Esophagus muscularis mucosa (tissue), 4 donors: Measurements from ENCODE around the gene RADIL. TPM values are rescaled to one million over a fixed set of nuclear protein-coding genes. Genes with fewer than 3 reads are reported as not detected.
"Not testable (repeated sequence)": the region's sequence is repeated elsewhere in the genome, so short reads cannot be mapped to it uniquely, and the experiment has no call there.

ENCODE experiments used
- DNase-seq: peaks from one replicate; pipeline ENCODE4 v3.0.0-alpha.2; 2017; ENCODE audit errors: extremely low spot score
- H3K27ac ChIP-seq, 4 donors: fragments of 200-600 bp; sonication (generic); replicated peaks in 1 of 4; 1 replicate in 3 of 4; 2 replicates in 1 of 4; pipeline ENCODE4 v1.5.1; 2016 to 2019; ENCODE audit warnings: mild to moderate bottlenecking in 1 of 4
- H3K27me3 ChIP-seq, 4 donors: fragments of 200-600 bp; sonication (generic); one replicate each; pipeline versions ENCODE4 v1.5.1 to v1.6.0; 2016 to 2019
- H3K36me3 ChIP-seq, 4 donors: fragments of 200-600 bp; sonication (generic); one replicate each; pipeline ENCODE4 v1.5.1; 2016 to 2019
- H3K4me1 ChIP-seq, 4 donors: fragments of 200-600 bp; sonication (generic); one replicate each; pipeline ENCODE4 v1.5.1; 2016 to 2019
- H3K4me3 ChIP-seq, 4 donors: fragments of 200-600 bp; sonication (generic); 1 replicate in 2 of 4; 2 replicates in 2 of 4; pipeline ENCODE4 v1.5.1; 2016 to 2019; ENCODE audit warnings: mild to moderate bottlenecking in 4 of 4, moderate library complexity in 1 of 4
- H3K9me3 ChIP-seq, 4 donors: fragments of 200-600 bp; sonication (generic); 1 replicate in 3 of 4; 2 replicates in 1 of 4; pipeline ENCODE4 v1.5.1; 2016 to 2019
- EP300 ChIP-seq: sonication (generic); formaldehyde crosslinking; IDR thresholded peaks from one replicate; pipeline ENCODE4 v1.6.1; 2017; ENCODE audit warnings: antibody characterized with exemption
- POLR2A ChIP-seq: fragments of 450-650 bp; IDR thresholded peaks from one replicate; pipeline ENCODE4 v1.6.1; 2017; ENCODE audit warnings: antibody characterized with exemption, moderate library complexity, mild to moderate bottlenecking, low read depth
- POLR2AphosphoS5 ChIP-seq, 2 donors: sonication (generic); formaldehyde crosslinking; IDR thresholded peaks; one replicate each; pipeline ENCODE4 v1.6.1; 2017; ENCODE audit warnings: antibody characterized with exemption in 2 of 2
- WGBS: methylation state at CpG from one replicate; pipeline ENCODE4 v1.1.5; 2018; 5-methylcytosine and 5-hydroxymethylcytosine counted together
- intact Hi-C: fragments of 100-400 bp; cut with DNase I; formaldehyde crosslinking; loops from one replicate; pipeline ENCODE4 v1.15.1; 2023
- total RNA-seq, 4 donors: library from RNA; depleted of rRNA; stranded (reverse); fragments of >200 nt; gene quantifications; one replicate each; pipeline versions ENCODE4 v1.1.0 to v1.2.1, GENCODE V29; 2016
- TF ChIP-seq, protein P1 (sequence below), 3 experiments: fragments of 200-600 bp in 2 of 3; fragments of 450-650 bp in 1 of 3; sonication (generic) in 2 of 3; IDR thresholded peaks; one replicate each; pipeline ENCODE4 v1.5.1; 2017 to 2019; ENCODE audit warnings: antibody characterized with exemption in 3 of 3, mild to moderate bottlenecking in 2 of 3, moderate library complexity in 1 of 3

The RADIL gene
- total RNA-seq, 4 donors from 2014 or later: 6.5 to 12.9 (median 12.1) TPM

- intact Hi-C loops: no loop called here
- H3K4me3 ChIP-seq: no peak overlapping the region
- peaks cover 0 to 52% (median 2%) of the 10 kb centered on the region in 4 donors for H3K27me3 ChIP-seq
- no peak for DNase-seq
- H3K27ac ChIP-seq: no peak overlapping the region
- H3K9me3 ChIP-seq: no peaks in the 10 kb centered on the region
- no peaks in the 10 kb centered on the region for H3K36me3 ChIP-seq
- TF ChIP-seq POLR2AphosphoS5 (IDR thresholded peaks at IDR 0.05): no peak
- TF ChIP-seq EP300: no peak
- TF ChIP-seq, protein P1, sequence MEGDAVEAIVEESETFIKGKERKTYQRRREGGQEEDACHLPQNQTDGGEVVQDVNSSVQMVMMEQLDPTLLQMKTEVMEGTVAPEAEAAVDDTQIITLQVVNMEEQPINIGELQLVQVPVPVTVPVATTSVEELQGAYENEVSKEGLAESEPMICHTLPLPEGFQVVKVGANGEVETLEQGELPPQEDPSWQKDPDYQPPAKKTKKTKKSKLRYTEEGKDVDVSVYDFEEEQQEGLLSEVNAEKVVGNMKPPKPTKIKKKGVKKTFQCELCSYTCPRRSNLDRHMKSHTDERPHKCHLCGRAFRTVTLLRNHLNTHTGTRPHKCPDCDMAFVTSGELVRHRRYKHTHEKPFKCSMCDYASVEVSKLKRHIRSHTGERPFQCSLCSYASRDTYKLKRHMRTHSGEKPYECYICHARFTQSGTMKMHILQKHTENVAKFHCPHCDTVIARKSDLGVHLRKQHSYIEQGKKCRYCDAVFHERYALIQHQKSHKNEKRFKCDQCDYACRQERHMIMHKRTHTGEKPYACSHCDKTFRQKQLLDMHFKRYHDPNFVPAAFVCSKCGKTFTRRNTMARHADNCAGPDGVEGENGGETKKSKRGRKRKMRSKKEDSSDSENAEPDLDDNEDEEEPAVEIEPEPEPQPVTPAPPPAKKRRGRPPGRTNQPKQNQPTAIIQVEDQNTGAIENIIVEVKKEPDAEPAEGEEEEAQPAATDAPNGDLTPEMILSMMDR (IDR thresholded peaks at IDR 0.05): no peak
- no peak for TF ChIP-seq POLR2A
- H3K4me1 ChIP-seq: no peaks in the 10 kb centered on the region
Measured at GRCh38 chr7:4904346-4904745, 20.8 kb upstream of the RADIL start.

- Histone ChIP-seq H3K4me3 (no peak overlapping the region), H3K27me3 (peaks cover 0 to 15% (median 2%) of the 10 kb centered on the region in 4 donors), H3K9me3 (peaks cover 0 to 8% (median 2%) of the 10 kb centered on the region in 4 donors), H3K4me1 (no peaks in the 10 kb centered on the region), H3K27ac (no peak overlapping the region), H3K36me3 (no peaks in the 10 kb centered on the region)
- intact Hi-C loops: no loop called here
- 87% methylated on average over 11 of the region's 11 CpGs for WGBS
- TF ChIP-seq POLR2A (no peak), EP300 (no peak), POLR2AphosphoS5 (IDR thresholded peaks at IDR 0.05) (no peak)
- TF ChIP-seq, protein P1 (IDR thresholded peaks at IDR 0.05): no peak
- DNase-seq: no peak
Measured at GRCh38 chr7:4895766-4896165, 12.2 kb upstream of the RADIL start.

- DNase-seq: no peak
- 92% methylated on average over 9 of the region's 9 CpGs for WGBS
Measured at GRCh38 chr7:4894482-4894881, 11.0 kb upstream of the RADIL start.

GRCh38 chr7:4893929-4894475 lies 10.5 kb upstream of the RADIL start:
- H3K36me3 ChIP-seq: no peaks in the 10 kb centered on the region
- intact Hi-C loops: no loop called here
- H3K27me3 ChIP-seq: no peaks in the 10 kb centered on the region
- no peak for DNase-seq
- WGBS: 78% methylated on average over 8 of the region's 8 CpGs
- H3K9me3 ChIP-seq: peaks cover 0 to 8% (median 2%) of the 10 kb centered on the region in 4 donors
- no peak for TF ChIP-seq EP300
- no peak for TF ChIP-seq POLR2A
- TF ChIP-seq, protein P1 (IDR thresholded peaks at IDR 0.05): no peak
- TF ChIP-seq POLR2AphosphoS5 (IDR thresholded peaks at IDR 0.05): no peak
- no peaks in the 10 kb centered on the region for H3K4me1 ChIP-seq
- H3K4me3 ChIP-seq: no peak overlapping the region
- no peak overlapping the region for H3K27ac ChIP-seq

More at GRCh38 chr7:4894482-4894881, 11.0 kb upstream of the RADIL start:
- TF ChIP-seq POLR2A (no peak), EP300 (no peak), POLR2AphosphoS5 (IDR thresholded peaks at IDR 0.05) (no peak)
- TF ChIP-seq, protein P1 (IDR thresholded peaks at IDR 0.05): no peak
- Histone ChIP-seq H3K9me3 (peaks cover 0 to 8% (median 2%) of the 10 kb centered on the region in 4 donors), H3K4me1 (no peaks in the 10 kb centered on the region), H3K27me3 (peaks cover 0 to 3% (median 0%) of the 10 kb centered on the region in 4 donors), H3K27ac (no peak overlapping the region), H3K4me3 (no peak overlapping the region), H3K36me3 (no peaks in the 10 kb centered on the region)
- intact Hi-C loops: no loop called here

DNA sequence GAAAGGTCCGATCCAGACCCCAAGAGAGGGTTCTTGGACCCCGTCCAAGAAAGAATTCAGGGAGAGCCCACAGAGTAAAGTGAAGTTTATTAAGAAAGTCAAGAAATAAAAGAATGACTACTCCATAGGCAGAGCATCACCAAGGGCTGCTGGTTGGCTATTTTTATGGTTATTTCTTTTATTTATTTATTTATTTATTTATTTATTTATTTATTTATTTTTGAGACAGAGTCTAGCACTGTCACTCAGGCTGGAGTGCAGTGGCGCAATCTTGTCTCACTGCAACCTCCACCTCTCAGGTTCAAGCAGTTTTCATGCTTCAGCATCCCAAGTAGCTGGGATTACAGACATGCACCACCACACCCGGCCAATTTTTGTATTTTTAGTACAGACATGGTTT lies 9.7 kb upstream of the RADIL start:
- H3K36me3 ChIP-seq, H3K4me1 ChIP-seq, H3K27ac ChIP-seq, H3K9me3 ChIP-seq, H3K4me3 ChIP-seq, DNase-seq, intact Hi-C loops, H3K27me3 ChIP-seq: not testable (repeated sequence)
- 82% methylated on average over 4 of the region's 4 CpGs for WGBS

- DNase-seq, H3K27ac ChIP-seq, intact Hi-C loops, H3K27me3 ChIP-seq, H3K36me3 ChIP-seq, H3K4me1 ChIP-seq, H3K9me3 ChIP-seq, H3K4me3 ChIP-seq: not testable (repeated sequence)
- WGBS: 45% methylated on average over 2 of the region's 2 CpGs
Measured at GRCh38 chr7:4891522-4891921, 8.0 kb upstream of the RADIL start.
